LNCAP (cell line): ENCODE measurements around the gene PROSER3.

Experiments used
- TF ChIP-seq, protein P1 (sequence below): fragments of 450-650 bp; IDR thresholded peaks from 2 replicates; pipeline ENCODE4 v1.5.1; 2017; ENCODE audit warnings: mild to moderate bottlenecking

PROSER3 gene

DNA sequence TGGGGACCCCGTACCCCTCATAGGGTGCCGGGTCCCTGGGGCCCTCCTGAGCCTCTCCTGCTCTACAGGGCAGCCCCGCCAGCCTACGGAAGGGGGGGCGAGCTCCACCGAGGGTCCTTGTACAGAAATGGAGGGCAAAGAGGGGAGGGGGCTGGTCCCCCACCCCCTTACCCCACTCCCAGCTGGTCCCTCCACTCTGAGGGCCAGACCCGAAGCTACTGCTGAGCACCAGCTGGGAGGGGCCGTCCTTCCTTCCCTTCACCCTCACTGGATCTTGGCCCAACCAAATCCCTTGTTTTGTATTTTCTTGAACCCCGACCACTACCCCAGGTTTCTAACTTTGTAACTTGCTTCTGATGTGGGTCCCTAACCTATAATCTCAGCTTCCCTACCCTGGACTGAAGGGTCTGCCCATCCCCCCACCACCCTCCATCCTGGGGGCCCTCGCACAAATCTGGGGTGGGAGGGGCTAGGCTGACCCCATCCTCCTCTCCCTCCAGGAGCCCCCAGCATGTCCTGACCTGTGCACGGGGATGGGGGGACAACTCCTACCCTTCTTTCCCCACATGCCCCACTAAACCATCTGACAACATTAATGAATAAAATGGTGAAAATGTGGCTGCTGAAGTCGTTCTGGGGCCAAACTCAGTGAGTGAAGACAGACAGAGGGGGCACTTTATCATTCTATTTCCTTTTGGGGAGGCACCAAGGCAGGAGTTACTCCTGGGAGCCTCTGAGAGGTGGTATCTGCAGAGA lies 30.4 kb downstream of the PROSER3 start:
- TF ChIP-seq, protein P1, sequence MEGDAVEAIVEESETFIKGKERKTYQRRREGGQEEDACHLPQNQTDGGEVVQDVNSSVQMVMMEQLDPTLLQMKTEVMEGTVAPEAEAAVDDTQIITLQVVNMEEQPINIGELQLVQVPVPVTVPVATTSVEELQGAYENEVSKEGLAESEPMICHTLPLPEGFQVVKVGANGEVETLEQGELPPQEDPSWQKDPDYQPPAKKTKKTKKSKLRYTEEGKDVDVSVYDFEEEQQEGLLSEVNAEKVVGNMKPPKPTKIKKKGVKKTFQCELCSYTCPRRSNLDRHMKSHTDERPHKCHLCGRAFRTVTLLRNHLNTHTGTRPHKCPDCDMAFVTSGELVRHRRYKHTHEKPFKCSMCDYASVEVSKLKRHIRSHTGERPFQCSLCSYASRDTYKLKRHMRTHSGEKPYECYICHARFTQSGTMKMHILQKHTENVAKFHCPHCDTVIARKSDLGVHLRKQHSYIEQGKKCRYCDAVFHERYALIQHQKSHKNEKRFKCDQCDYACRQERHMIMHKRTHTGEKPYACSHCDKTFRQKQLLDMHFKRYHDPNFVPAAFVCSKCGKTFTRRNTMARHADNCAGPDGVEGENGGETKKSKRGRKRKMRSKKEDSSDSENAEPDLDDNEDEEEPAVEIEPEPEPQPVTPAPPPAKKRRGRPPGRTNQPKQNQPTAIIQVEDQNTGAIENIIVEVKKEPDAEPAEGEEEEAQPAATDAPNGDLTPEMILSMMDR: no peak

DNA sequence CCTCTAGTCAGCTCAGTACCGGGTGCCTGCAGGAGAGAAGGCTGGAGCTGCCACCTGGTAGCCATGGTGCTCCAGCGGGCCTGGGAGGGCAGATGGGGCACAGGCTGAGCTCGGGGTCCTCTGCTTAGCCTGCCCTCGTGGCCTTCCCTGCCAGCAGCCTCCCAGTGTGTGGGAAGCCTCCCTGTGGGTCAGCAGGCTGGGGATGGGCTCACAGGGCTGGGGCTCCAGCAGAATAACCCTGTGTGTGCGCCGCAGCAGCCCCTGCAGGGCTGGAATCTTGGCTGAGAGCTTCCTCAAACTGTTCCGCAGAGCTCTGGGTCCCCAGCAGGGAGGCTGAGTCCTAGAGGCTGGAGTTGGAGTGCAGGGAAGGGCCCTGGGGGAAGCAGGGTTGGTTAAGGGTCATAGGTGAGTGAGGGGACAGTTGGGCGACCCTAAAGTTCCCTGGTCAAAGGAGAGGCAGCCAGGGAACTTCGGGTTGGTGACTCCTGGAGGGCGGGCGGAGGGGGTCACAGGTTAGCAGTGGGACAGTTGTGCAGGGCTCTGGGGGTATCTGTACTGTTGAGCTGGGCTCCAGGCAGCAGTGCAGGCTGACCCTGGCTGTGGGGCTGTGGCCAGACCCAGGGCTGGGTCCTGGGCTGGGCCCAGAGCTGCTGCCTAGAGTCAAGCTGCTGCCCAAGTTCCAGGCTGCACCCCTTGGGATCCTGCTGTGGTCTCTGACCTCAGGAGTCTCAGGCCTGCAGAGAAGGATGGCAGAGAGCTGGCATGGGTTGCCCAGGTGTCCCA lies 31.4 kb downstream of the PROSER3 start:
- TF ChIP-seq, protein P1: no peak

DNA sequence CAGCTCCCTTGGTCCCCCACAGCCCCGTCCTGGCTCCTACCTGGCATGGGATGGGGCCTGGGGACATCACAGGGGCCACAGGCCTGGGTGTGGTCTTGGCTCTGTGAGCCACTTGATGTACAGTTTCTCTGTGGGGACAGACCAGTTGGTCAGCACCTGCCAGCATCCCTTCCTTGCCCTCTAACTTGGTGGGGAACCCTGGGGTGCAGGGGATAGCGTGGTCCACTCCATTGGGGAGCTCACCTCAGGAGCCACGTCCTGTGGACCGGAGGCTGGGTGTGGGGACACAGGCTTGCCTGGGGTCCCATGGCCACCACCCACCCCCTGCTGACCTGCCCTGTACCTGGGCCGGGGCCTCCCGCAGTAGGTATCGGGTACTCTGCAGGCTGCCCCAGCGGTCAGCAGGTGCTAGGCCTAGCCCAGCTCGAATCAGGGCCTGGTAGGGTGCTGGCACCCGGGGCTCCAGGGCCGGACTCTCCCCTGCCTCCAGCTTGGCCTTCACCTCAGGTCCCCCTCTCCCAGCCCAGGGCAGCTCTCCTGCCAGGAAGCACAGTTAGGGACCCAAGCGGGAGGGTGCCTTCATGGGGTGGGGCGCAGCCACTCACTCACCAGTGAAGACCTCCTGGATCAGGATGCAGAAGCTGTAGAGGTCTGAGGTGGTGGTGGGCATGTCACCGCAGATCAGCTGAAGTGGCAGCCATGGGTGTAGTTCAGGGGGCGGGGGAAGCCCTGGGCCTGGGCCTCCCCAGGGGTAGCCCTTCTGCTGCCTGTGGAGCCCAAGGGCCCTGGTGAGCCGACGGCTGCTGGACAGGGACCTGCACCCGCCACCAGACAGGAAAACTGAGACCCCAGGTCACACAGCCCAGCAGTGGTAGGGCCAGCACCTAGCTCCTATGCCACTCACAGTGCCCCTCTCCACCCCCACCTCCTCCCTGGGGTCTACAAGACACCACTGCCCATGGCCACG lies 32.3 kb downstream of the PROSER3 start:
- TF ChIP-seq, protein P1: no peak

GRCh38 chr19:35790981-35791813 lies 33.2 kb downstream of the PROSER3 start:
- TF ChIP-seq, protein P1: no peak

DNA sequence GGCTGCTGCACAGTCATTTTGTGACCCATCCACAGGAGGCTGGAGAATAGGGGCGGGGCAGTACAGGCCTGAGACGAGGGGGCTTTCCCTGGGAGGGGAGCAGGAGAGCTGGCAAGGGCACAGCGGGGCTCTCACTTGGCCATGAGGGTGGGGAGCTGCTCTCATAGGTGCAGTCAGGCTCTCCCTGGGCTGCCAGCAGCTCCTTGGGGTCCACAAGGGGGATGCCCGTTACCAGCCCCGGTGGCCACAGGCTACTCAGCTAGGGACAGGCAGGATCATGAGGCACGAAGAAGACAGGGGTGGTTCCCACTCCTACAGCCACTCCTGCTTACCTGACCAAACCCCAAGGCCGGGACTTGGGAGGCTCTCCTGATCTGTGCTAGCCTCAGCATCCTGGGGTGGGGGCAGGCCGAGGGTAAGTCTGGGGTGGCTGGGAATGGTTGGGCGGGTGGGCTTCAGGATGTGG lies 33.9 kb downstream of the PROSER3 start:
- TF ChIP-seq, protein P1: no peak

- TF ChIP-seq, protein P1: no peak
Observed at GRCh38 chr19:35792312-35792711, 34.3 kb downstream of the PROSER3 start.
